Measurements from ENCODE around the gene BBS5.

DNA sequence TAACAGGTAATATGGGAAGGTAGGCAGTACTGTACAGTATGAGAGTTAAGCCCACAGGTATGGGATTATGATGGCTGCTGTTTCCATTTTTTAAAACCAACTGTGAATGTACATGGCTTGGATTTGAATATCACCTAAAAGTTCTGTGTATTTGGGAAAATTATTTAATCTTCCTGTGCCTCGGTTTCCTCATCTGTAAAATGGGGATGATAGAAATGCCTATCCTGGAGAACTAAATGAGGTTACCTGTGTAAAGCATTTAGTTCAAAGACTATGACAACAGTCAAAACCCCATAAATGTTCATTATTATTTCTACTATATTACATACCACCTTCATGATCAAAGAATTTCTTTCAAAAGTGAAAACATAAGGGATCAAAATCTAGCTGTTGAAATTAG is 33.8 kb downstream of the BBS5 start:
- TF ChIP-seq CTCF (IDR thresholded peaks at IDR 0.05) (no peak), USF2 (IDR thresholded peaks at IDR 0.05) (no peak), MAZ (IDR thresholded peaks at IDR 0.05; ENCODE audit: borderline replicate concordance, low read depth, low read length) (no peak), RFX5 (IDR thresholded peaks at IDR 0.05) (no peak), EP300 (IDR thresholded peaks at IDR 0.05) (no peak), POLR2AphosphoS2 (conservative IDR thresholded peaks at IDR 0.05; ENCODE audit: low read length) (no peak), TP53 (CRISPR knock-in tag; IDR thresholded peaks at IDR 0.05) (no peak), ESRRA (IDR thresholded peaks at IDR 0.05; ENCODE audit: borderline replicate concordance, low read length) (no peak), REST (IDR thresholded peaks at IDR 0.05) (no peak)
- TF ChIP-seq, protein P1, sequence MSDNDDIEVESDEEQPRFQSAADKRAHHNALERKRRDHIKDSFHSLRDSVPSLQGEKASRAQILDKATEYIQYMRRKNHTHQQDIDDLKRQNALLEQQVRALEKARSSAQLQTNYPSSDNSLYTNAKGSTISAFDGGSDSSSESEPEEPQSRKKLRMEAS (IDR thresholded peaks at IDR 0.05) = no peak
